Mucosa of gallbladder (tissue), 1 donor: ENCODE measurements around the gene TMEM91. TPM values are rescaled to one million over a fixed set of nuclear protein-coding genes. Genes with fewer than 3 reads are reported as not detected.
"Not testable (repeated sequence)": the region's sequence is repeated elsewhere in the genome, so short reads cannot be mapped to it uniquely, and the experiment has no call there.

Experiments used
- DNase-seq: peaks from one replicate; pipeline ENCODE4 v3.0.0-alpha.2; 2020; ENCODE audit warnings: low spot score
- total RNA-seq: library from RNA; stranded (reverse); gene quantifications from one replicate; pipeline ENCODE4 v1.2.1, GENCODE V29; 2021
- donor health status: DM: no; HTN: no; CAD: no.

Gene TMEM91
- total RNA-seq, 1 donor from 2014 or later: 8.6 TPM

- peak; percentile 85 for DNase-seq
Measured at GRCh38 chr19:41353466-41354342, 22.6 kb upstream of the TMEM91 start, which contains the start of gene TGFB1. TGFB1 (minus strand) TSS chr19:41353922; CDS start chr19:41353044, 878 bp downstream.

- DNase-seq: no peak
Measured at GRCh38 chr19:41354343-41354953, 21.9 kb upstream of the TMEM91 start.

- no peak for DNase-seq
Measured at GRCh38 chr19:41355035-41355434, 21.3 kb upstream of the TMEM91 start.

- DNase-seq: no peak
Measured at GRCh38 chr19:41355802-41356201, 20.5 kb upstream of the TMEM91 start.

- no peak for DNase-seq
Measured at GRCh38 chr19:41356984-41357739, 19.2 kb upstream of the TMEM91 start.

- DNase-seq: no peak
Measured at GRCh38 chr19:41357746-41358145, 18.6 kb upstream of the TMEM91 start.

- no peak for DNase-seq
Measured at GRCh38 chr19:41359741-41360140, 16.6 kb upstream of the TMEM91 start.

- DNase-seq: no peak
Measured at GRCh38 chr19:41362143-41362847, 14.0 kb upstream of the TMEM91 start.

GRCh38 chr19:41363371-41363752, 13.0 kb upstream of the TMEM91 start:
- DNase-seq: no peak

- DNase-seq: peak; percentile 99
Measured at GRCh38 chr19:41363753-41364523, 12.4 kb upstream of the TMEM91 start, which contains the start of gene B9D2. B9D2 (minus strand) TSS chr19:41364149; CDS start chr19:41363519, 630 bp downstream.

- DNase-seq: no peak
Measured at GRCh38 chr19:41364524-41365391, 11.6 kb upstream of the TMEM91 start.

GRCh38 chr19:41366089-41366488, 10.2 kb upstream of the TMEM91 start:
- DNase-seq: no peak

GRCh38 chr19:41367848-41368301, 8.5 kb upstream of the TMEM91 start:
- DNase-seq: no peak

GRCh38 chr19:41369769-41370168, 6.6 kb upstream of the TMEM91 start:
- no peak for DNase-seq

GRCh38 chr19:41371119-41371518, 5.2 kb upstream of the TMEM91 start:
- not testable (repeated sequence) for DNase-seq

GRCh38 chr19:41371541-41371940, 4.8 kb upstream of the TMEM91 start:
- no peak for DNase-seq

- DNase-seq: no peak
Measured at GRCh38 chr19:41372501-41372900, 3.8 kb upstream of the TMEM91 start.

- peak; percentile 67 for DNase-seq
Measured at GRCh38 chr19:41373993-41374392, 2.3 kb upstream of the TMEM91 start.

GRCh38 chr19:41376998-41377365, 649 bp downstream of the TMEM91 start:
- no peak for DNase-seq
